ENCODE results near the gene PAQR5.

DNA sequence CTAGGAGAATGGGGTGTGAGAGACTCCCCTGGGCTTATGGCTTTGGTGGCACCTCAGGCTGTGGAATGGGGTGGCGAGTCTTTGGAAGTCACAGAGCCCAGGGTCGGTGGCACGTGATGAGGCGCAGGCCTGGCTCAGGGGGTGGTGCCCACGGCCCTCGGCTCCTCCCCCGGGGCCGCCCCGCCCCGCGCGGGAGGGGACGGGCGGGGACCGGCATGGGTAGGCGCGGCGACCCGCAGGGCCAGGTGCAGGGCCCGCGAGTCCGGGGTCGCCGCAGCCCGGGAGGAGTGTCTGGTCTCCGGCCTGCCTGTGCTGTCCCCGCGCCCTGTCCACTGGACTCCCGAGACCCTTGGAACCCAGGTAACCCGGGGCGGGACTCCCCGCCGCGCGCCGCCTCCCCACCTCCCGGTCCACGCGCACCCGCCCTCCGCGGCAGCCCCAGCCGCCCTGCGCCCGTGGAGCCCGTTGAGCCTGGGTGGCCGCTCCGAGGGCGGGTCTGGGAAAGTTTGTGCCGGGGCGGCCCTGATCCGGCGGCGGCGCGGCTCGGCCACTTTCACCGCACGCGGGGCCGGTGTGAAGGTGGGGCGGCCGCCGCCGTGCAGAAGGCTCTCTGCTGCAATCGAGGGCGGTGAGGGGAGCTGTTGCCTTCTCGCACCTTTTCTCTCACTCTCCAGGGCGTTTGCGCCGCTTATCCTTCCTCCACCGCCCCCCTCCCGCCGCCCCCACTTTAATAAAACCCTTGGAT is at the start of gene PAQR5:
- TF ChIP-seq POLR2A (IDR thresholded peaks at IDR 0.05; ENCODE audit: low read depth, low read length) (no peak), TAF1 (IDR thresholded peaks at IDR 0.05; ENCODE audit: borderline replicate concordance, low read depth, low read length) (no peak)
